Transverse colon (tissue), 4 donors: ENCODE data around the gene EML4. TPM values are rescaled to one million over a fixed set of nuclear protein-coding genes. Genes with fewer than 3 reads are reported as not detected.

Experiments
- DNase-seq: peaks from one replicate; pipeline ENCODE4 v3.0.0-alpha.2; 2019
- H3K27ac ChIP-seq, 4 donors: fragments of 200-600 bp; sonication (generic); 2 replicates each; pipeline ENCODE4 v1.5.1; 2016 to 2018; ENCODE audit warnings: inconsistent platforms in 4 of 4
- H3K27me3 ChIP-seq: fragments of 200-600 bp; sonication (generic); 2 replicates; pipeline ENCODE4 v1.5.1; 2017; ENCODE audit warnings: inconsistent platforms
- H3K36me3 ChIP-seq, 4 donors: fragments of 200-600 bp; sonication (generic); 2 replicates each; pipeline ENCODE4 v1.5.1; 2017 to 2019; ENCODE audit warnings: inconsistent platforms in 4 of 4
- H3K4me1 ChIP-seq, 4 donors: fragments of 200-600 bp; sonication (generic); 2 replicates each; pipeline ENCODE4 v1.5.1; 2017 to 2020; ENCODE audit warnings: inconsistent platforms in 4 of 4
- H3K4me3 ChIP-seq, 4 donors: fragments of 200-600 bp; sonication (generic); 1 replicate in 1 of 4; 2 replicates in 3 of 4; pipeline versions ENCODE4 v1.5.1 to v1.6.1; 2017 to 2019; ENCODE audit warnings: inconsistent platforms in 4 of 4
- H3K9me3 ChIP-seq, 2 donors: fragments of 200-600 bp; sonication (generic); 2 replicates each; pipeline ENCODE4 v1.5.1; 2017 to 2019; ENCODE audit warnings: inconsistent platforms in 2 of 2
- EP300 ChIP-seq: sonication (generic); formaldehyde crosslinking; IDR thresholded peaks from one replicate; pipeline ENCODE4 v1.6.1; 2017; ENCODE audit warnings: antibody characterized with exemption, low read depth
- POLR2A ChIP-seq: fragments of 450-650 bp; IDR thresholded peaks from one replicate; pipeline ENCODE4 v1.6.1; 2016; ENCODE audit warnings: antibody characterized with exemption, mild to moderate bottlenecking, moderate library complexity
- POLR2AphosphoS5 ChIP-seq, 3 donors: sonication (generic); formaldehyde crosslinking; IDR thresholded peaks; one replicate each; pipeline ENCODE4 v1.6.1; 2016; ENCODE audit warnings: antibody characterized with exemption in 3 of 3
- WGBS, 2 donors: methylation state at CpG; one replicate each; pipeline ENCODE4 v1.1.5; 2018; ENCODE audit warnings: low coverage in 1 of 2; 5-methylcytosine and 5-hydroxymethylcytosine counted together
- in situ Hi-C, 4 donors: fragments of 200-750 bp; cut with MboI; loops; one replicate each; pipeline versions ENCODE4 v1.15.0 to v1.15.1; 2017; ENCODE audit warnings: low sequenced_read_pairs in 3 of 4, low pct_ligation_motif_present in 1 of 4, low pct_unique_long_range_greater_than_20kb in 1 of 4
- intact Hi-C: fragments of 100-400 bp; cut with DNase I; formaldehyde crosslinking; loops from one replicate; pipeline ENCODE4 v1.15.1; 2023; ENCODE audit warnings: low total_unique reads
- total RNA-seq, 4 donors: library from RNA; depleted of rRNA; stranded (reverse); fragments of >200 nt; gene quantifications; one replicate each; pipeline ENCODE4 v1.1.0, GENCODE V29; 2016
- TF ChIP-seq, protein P1 (sequence below), 5 experiments: fragments of 200-600 bp in 3 of 5; fragments of 450-650 bp in 2 of 5; sonication (generic) in 3 of 5; IDR thresholded peaks; 1 replicate in 2 of 5; 2 replicates in 3 of 5; pipeline ENCODE4 v1.5.1; 2016 to 2017; ENCODE audit warnings: antibody characterized with exemption in 5 of 5, inconsistent platforms in 3 of 5, mild to moderate bottlenecking in 2 of 5, moderate library complexity in 1 of 5

Gene EML4
- total RNA-seq, 4 donors from 2014 or later: 49.7 to 91.5 (median 67.5) TPM

- TF ChIP-seq, protein P1, sequence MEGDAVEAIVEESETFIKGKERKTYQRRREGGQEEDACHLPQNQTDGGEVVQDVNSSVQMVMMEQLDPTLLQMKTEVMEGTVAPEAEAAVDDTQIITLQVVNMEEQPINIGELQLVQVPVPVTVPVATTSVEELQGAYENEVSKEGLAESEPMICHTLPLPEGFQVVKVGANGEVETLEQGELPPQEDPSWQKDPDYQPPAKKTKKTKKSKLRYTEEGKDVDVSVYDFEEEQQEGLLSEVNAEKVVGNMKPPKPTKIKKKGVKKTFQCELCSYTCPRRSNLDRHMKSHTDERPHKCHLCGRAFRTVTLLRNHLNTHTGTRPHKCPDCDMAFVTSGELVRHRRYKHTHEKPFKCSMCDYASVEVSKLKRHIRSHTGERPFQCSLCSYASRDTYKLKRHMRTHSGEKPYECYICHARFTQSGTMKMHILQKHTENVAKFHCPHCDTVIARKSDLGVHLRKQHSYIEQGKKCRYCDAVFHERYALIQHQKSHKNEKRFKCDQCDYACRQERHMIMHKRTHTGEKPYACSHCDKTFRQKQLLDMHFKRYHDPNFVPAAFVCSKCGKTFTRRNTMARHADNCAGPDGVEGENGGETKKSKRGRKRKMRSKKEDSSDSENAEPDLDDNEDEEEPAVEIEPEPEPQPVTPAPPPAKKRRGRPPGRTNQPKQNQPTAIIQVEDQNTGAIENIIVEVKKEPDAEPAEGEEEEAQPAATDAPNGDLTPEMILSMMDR (IDR thresholded peaks at IDR 0.05): no peak
- no peak for TF ChIP-seq EP300
- DNase-seq: no peak
- Histone ChIP-seq H3K36me3 (no peaks in the 10 kb centered on the region), H3K27me3 (no peaks in the 10 kb centered on the region), H3K4me3 (peak overlapping the region; percentile 18 to 88 (median 84)), H3K4me1 (peaks cover 6 to 47% (median 17%) of the 10 kb centered on the region in 4 donors), H3K27ac (peak overlapping the region; percentile 92 to 97 (median 94)), H3K9me3 (no peaks in the 10 kb centered on the region)
- 13 to 38% methylated on average over 3 to 6 of the region's 6 CpGs for WGBS, 2 donors
- in situ Hi-C loops: loop anchor here in 2 of 4 donors (25.0 kb wide), 2 partner anchors 275 to 500 kb away; no protein-coding TSS in a partner anchor
- intact Hi-C loops: no loop called here
Measured at GRCh38 chr2:42361728-42362283, 192.7 kb downstream of the EML4 start.

- WGBS, 2 donors: 66 to 95% methylated on average over 3 of the region's 3 CpGs
- no peak for DNase-seq
- in situ Hi-C loops: loop anchor here in 2 of 4 donors (25.0 kb wide), 2 partner anchors 276 to 501 kb away; no protein-coding TSS in a partner anchor
- H3K9me3 ChIP-seq: no peaks in the 10 kb centered on the region
- intact Hi-C loops: no loop called here
- H3K36me3 ChIP-seq: no peaks in the 10 kb centered on the region
- no peak overlapping the region for H3K4me3 ChIP-seq
- H3K27ac ChIP-seq: no peak overlapping the region
- H3K27me3 ChIP-seq: no peaks in the 10 kb centered on the region
- TF ChIP-seq, protein P1 (IDR thresholded peaks at IDR 0.05): no peak
- TF ChIP-seq POLR2A: no peak
- TF ChIP-seq POLR2AphosphoS5 (IDR thresholded peaks at IDR 0.05): no peak
- TF ChIP-seq EP300: no peak
- peaks cover 6 to 49% (median 22%) of the 10 kb centered on the region in 4 donors for H3K4me1 ChIP-seq
Measured at GRCh38 chr2:42363413-42363812, 194.3 kb downstream of the EML4 start.

DNA sequence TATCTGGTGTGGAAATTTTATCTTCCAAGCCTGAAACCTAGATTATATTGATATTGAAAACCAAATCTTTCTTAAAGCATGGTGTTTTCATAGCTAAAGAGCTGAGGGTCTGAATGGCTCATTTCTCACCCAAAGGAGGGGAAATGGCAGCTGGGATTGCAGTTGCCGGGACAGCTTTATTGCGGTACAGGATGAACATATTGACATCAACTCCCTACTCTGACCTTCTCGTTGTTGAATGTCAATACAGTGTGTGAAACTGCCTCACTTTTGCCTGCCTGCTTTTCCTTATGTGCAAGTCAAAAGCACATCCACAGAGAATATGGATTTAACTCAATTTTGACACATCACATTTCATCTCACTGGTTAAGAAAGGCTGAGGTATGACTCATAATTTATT, 195.5 kb downstream of the EML4 start:
- H3K36me3 ChIP-seq: no peaks in the 10 kb centered on the region
- 60% methylated on average over 3 of the region's 3 CpGs; no CpG with 5 or more reads in 1 of the 2 donors for WGBS, 2 donors
- H3K4me1 ChIP-seq: peaks cover 6 to 47% (median 13%) of the 10 kb centered on the region in 4 donors
- intact Hi-C loops (no loop called here), in situ Hi-C loops (loop anchor here in 2 of 4 donors (25.0 kb wide), 2 partner anchors 277 to 502 kb away; no protein-coding TSS in a partner anchor)
- no peak overlapping the region for H3K4me3 ChIP-seq
- H3K27me3 ChIP-seq: no peaks in the 10 kb centered on the region
- no peak for TF ChIP-seq POLR2AphosphoS5 (IDR thresholded peaks at IDR 0.05)
- no peak for TF ChIP-seq POLR2A
- no peak for TF ChIP-seq EP300
- TF ChIP-seq, protein P1 (IDR thresholded peaks at IDR 0.05): no peak
- no peaks in the 10 kb centered on the region for H3K9me3 ChIP-seq
- no peak for DNase-seq
- no peak overlapping the region for H3K27ac ChIP-seq

GRCh38 chr2:42366411-42366810, 197.3 kb downstream of the EML4 start:
- intact Hi-C loops: no loop called here

More at GRCh38 chr2:42366411-42366810, 197.3 kb downstream of the EML4 start:
- no peak for DNase-seq
- no peaks in the 10 kb centered on the region for H3K36me3 ChIP-seq
- TF ChIP-seq POLR2A (no peak), POLR2AphosphoS5 (IDR thresholded peaks at IDR 0.05) (no peak), EP300 (no peak)
- TF ChIP-seq, protein P1 (IDR thresholded peaks at IDR 0.05): no peak
- H3K4me3 ChIP-seq: no peak overlapping the region
- H3K9me3 ChIP-seq: no peaks in the 10 kb centered on the region
- peaks cover 7 to 42% (median 9%) of the 10 kb centered on the region in 4 donors for H3K4me1 ChIP-seq
- in situ Hi-C loops: loop anchor here in 2 of 4 donors (25.0 kb wide), 2 partner anchors 279 to 504 kb away; no protein-coding TSS in a partner anchor
- H3K27me3 ChIP-seq: no peaks in the 10 kb centered on the region
- no peak overlapping the region for H3K27ac ChIP-seq
